HG02840 (cell line): Measurements from ENCODE around the gene CDC42SE1.
"Not testable (repeated sequence)": the region's sequence is repeated elsewhere in the genome, so short reads cannot be mapped to it uniquely, and the experiment has no call there.

Source experiments
- ATAC-seq: cut with Tn5 transposase; IDR thresholded peaks from one replicate; pipeline ENCODE4 v1.9.1; 2021; ENCODE audit warnings: mild to moderate bottlenecking, moderate library complexity, moderate number of reproducible peaks; ENCODE audit not compliant: unreplicated experiment, low FRiP score

The CDC42SE1 gene

DNA sequence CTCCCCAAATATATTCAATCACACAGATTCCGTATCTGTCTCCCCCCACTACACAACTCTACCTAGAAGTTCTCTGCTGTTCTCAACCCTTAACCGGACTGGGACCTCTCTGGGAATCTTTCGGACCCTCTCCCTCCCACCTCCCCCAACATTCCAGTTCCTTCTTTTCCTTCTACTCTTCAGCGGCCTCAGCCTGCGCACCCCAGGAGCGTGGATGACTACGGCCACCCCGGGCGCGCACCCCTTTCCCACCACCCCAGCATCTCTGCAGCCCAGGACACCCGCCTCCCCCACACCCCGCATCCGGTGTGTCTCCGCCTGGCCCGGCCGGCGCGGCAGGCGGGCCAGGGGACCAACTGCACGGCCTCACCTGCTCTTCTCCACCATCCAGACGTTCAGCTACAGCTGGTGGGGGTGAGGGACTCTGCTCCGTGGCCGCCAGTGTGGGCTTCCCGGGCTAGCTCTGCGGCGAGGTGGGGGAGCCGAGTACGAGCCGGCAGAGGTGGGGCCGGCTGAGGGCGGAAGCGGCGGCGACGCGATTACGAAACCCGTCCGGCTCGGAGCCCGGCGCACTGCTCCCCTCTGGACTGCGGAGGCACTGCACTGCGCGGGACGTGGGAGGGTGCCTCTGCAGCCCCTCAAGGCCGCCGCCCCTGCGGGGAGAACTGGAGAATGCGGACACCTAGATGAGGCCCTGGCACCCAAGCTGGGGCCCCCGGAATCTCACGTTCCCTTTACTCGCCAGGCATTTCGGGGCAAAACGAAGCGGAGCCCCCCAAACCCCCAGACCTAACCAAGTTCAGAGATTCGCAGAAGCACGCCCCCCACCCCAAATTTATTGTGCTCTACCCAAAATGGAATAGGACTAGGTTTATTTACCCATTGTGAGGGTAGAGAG is at the start of gene CDC42SE1:
CDC42SE1 (minus strand) TSS at position 514 of the 898 bp plus-strand sequence. CDS start 3,892 bp downstream, outside the sequence.
- ATAC-seq = peak; percentile 63

GRCh38 chr1:151108331-151108730 is 48.9 kb upstream of the CDC42SE1 start:
- ATAC-seq = no peak

DNA sequence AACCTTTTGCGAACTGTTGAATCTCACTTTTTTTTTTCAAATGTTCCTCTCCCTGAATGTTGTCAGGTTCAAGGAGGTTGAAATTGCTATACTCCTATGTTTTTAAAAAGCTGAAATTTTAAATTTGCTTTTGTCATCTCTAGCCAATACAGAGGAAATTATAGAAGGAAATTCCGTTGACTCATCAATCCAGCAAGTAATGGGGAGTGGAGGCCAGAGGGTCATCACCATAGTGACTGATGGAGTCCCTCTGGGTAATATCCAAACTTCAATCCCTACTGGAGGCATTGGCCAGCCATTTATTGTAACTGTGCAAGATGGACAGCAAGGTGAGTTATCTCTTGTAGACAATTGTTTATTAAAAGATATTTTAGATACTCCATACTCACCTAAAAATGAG is 47.5 kb upstream of the CDC42SE1 start:
- ATAC-seq = no peak

GRCh38 chr1:151104630-151105029 is 45.2 kb upstream of the CDC42SE1 start:
- no peak for ATAC-seq

- ATAC-seq = no peak
These were observed 38.7 kb upstream of the CDC42SE1 start for GRCh38 chr1:151098126-151098525.

DNA sequence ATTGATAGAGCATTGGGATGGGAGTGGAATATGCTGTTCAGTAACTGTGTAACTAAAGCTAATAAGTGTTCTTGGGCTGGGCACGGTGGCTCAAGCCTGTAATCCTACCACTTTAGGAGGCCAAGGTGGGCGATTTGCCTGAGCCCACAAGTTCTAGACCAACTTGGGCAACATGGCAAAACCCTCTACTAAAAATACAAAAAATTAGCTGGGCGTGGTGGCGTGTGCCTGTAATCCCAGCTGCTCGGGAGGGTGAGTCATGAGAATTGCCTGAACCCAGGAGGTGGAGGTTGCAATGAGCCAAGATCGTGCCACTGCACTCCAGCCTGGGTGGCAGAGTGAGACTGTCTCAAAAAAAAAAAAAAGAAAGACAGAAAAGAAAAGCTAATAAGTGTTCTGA is 38.0 kb upstream of the CDC42SE1 start:
- not testable (repeated sequence) for ATAC-seq

GRCh38 chr1:151085953-151086559 is 26.6 kb upstream of the CDC42SE1 start:
- no peak for ATAC-seq

- ATAC-seq = no peak
These were observed 12.8 kb upstream of the CDC42SE1 start for GRCh38 chr1:151072224-151072623.

- peak; percentile 68 for ATAC-seq
These were observed 11.3 kb upstream of the CDC42SE1 start, which contains the start of gene GABPB2 for GRCh38 chr1:151070474-151071276. Gene GABPB2, plus strand, starts transcription at chr1:151070761. Its CDS starts 17,429 bp downstream, at chr1:151088190.

GRCh38 chr1:151069103-151069486 is 9.7 kb upstream of the CDC42SE1 start:
- no peak for ATAC-seq

DNA sequence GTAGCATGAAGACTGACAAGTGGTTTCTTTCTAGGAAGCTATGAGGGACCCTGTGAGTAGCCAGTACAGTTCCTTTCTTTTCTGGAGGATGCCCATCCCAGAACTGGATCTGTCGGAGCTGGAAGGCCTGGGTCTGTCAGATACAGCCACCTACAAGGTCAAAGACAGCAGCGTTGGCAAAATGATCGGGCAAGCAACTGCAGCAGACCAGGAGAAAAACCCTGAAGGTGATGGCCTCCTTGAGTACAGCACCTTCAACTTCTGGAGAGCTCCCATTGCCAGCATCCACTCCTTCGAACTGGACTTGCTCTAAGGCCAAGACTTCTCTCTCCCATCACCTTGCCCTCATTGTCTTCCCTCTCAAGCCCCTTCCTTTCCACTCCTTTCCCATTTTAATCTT is 7.8 kb upstream of the CDC42SE1 start:
- no peak for ATAC-seq

DNA sequence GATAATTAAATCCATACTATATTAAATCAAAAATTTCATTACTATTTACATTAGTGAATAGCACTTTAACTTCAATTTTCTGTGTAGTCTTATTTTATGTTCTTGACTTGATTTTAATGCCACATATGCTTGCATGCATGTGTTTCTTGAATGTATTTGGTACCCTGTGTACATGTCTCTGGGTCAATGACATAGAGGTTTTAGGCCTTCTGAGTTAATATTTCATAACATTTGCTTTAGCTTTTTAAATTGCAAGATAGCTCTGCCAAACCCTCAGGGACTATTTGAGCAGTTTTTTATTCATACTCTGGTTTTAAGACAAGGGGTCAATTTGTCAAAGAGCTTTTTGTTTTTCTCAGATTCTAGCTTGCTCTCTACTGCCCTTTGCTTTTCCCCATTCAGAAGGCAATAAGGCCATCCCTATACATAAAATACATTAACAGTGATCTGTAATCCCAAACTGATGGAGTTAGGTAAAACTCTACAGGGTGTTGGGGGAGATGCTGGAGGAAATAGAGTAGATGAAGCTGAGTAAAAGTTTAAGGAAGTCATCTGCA is 5.7 kb upstream of the CDC42SE1 start:
- no peak for ATAC-seq

DNA sequence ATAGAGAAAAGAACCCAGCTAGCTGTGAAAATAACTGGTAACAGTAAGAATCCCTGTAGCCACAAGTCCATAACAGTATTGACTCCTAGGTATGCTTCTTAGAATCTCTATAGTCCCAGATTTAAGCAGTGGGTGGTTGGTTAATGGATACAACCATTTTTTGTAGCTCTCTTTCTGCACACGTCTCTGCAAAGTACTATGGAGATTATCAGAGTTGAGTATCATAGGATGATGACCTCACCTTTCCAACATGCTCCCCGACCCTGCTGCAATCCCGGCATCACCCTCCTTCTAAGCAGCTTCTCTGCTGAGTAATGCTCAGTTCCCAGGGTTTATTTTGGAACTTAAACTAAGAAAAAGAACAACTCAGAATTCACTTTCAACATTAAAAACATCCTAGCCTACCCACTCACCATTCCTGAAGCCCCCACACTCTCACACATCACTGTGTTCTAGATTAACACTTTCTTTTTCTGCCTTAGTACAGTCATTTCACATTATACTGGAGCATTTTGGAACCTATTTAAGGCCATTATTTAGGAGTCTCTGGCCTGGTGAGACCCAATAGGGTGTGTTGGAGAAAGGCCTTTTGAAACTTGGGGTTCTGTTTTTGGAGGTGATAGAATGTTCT is 3.4 kb upstream of the CDC42SE1 start:
- ATAC-seq = no peak

- no peak for ATAC-seq
These were observed 2.3 kb upstream of the CDC42SE1 start for GRCh38 chr1:151061704-151062103.

- no peak for ATAC-seq
These were observed 1.4 kb upstream of the CDC42SE1 start for GRCh38 chr1:151060657-151061421.

DNA sequence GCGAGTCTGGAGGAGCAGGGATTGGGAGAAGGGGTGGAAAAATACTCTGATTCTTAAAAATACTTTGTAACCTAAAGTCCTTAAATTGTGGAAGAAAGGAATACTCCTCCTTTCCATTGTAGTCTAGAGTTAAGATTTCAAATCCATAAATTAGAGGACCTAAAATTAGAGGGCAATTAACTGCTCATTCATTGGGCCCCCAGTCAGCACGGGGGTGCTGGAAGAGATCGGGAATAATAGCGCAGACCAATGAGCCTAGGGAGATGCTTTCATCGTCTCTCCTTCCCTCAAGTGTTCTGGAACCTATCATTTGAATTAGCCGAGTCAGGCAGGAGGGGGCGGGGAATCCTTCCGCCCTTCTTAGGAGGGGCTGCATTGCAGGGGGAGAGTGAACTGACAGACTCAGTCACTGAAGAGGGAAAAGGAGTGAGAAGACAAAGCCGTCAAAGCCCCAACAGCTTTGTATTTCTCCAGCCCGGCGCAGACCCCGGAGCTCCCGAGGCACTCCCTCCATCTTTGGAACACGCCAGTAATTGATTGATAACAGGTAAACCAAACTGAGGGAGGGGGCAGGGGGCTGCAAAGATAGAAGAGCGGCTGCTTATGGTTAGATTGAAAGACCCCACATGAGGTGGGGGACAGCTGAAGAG is 710 bp upstream of the CDC42SE1 start, which contains the start of gene MLLT11:
MLLT11 (plus strand) TSS at position 391 of the 650 bp plus-strand sequence. CDS start 6,828 bp downstream, outside the sequence.
- no peak for ATAC-seq

GRCh38 chr1:151058692-151059091 is 730 bp downstream of the CDC42SE1 start:
- ATAC-seq = no peak

- no peak for ATAC-seq
These were observed 3.3 kb downstream of the CDC42SE1 start for GRCh38 chr1:151056149-151056548.

GRCh38 chr1:151055581-151055980 is 3.8 kb downstream of the CDC42SE1 start:
- ATAC-seq = no peak
